H9 (cell line): ENCODE results near the gene COL4A1. TPM values are rescaled to one million over a fixed set of nuclear protein-coding genes. Genes with fewer than 3 reads are reported as not detected.

Source experiments
- DNase-seq: peaks from one replicate; pipeline ENCODE4 v3.0.0-alpha.2; 2017
- H2AFZ ChIP-seq: one replicate; pipeline ENCODE4 v1.6.1; 2013; ENCODE audit warnings: mild to moderate bottlenecking, low read length, control low read depth, moderate library complexity
- H2AK5ac ChIP-seq: 2 replicates; pipeline ENCODE4 v1.6.1; 2013; ENCODE audit warnings: low read length, control low read depth, mixed read lengths; ENCODE audit not compliant: insufficient read length
- H2BK120ac ChIP-seq: one replicate; pipeline ENCODE4 v1.6.1; 2013; ENCODE audit warnings: low read depth, mild to moderate bottlenecking, low read length, control low read depth, inconsistent platforms; ENCODE audit not compliant: poor library complexity, severe bottlenecking
- H2BK12ac ChIP-seq: 2 replicates; pipeline ENCODE4 v1.6.1; 2013; ENCODE audit warnings: low read length, control low read depth, mixed read lengths, low read depth; ENCODE audit not compliant: insufficient read length
- H2BK15ac ChIP-seq: 2 replicates; pipeline ENCODE4 v1.6.1; 2013; ENCODE audit warnings: low read depth, low read length, control low read depth
- H2BK20ac ChIP-seq: one replicate; pipeline ENCODE4 v1.6.1; 2013; ENCODE audit warnings: low read depth, mild to moderate bottlenecking, low read length, control low read depth, inconsistent platforms; ENCODE audit not compliant: poor library complexity, severe bottlenecking
- H2BK5ac ChIP-seq: 2 replicates; pipeline ENCODE4 v1.6.1; 2013; ENCODE audit warnings: low read length, control low read depth, mixed read lengths; ENCODE audit not compliant: insufficient read length
- H3K14ac ChIP-seq: 2 replicates; pipeline ENCODE4 v1.6.1; 2013; ENCODE audit warnings: low read length, control low read depth; ENCODE audit not compliant: insufficient read depth
- H3K18ac ChIP-seq: 2 replicates; pipeline ENCODE4 v1.6.1; 2013; ENCODE audit warnings: low read depth, mild to moderate bottlenecking, mixed read lengths, low read length, control low read depth; ENCODE audit not compliant: insufficient read length
- H3K23ac ChIP-seq: 2 replicates; pipeline ENCODE4 v1.6.1; 2013; ENCODE audit warnings: low read length, control low read depth, mixed read lengths, low read depth; ENCODE audit not compliant: insufficient read length
- H3K23me2 ChIP-seq: 2 replicates; pipeline ENCODE4 v1.6.1; 2013; ENCODE audit warnings: low read depth, mild to moderate bottlenecking, mixed read lengths, low read length, control low read depth; ENCODE audit not compliant: insufficient read length, poor library complexity, severe bottlenecking
- H3K27ac ChIP-seq: 2 replicates; pipeline ENCODE4 v1.5.1; 2013; ENCODE audit warnings: low read length, control low read depth, mixed read lengths, low read depth; ENCODE audit not compliant: insufficient read length
- H3K27me3 ChIP-seq: 2 replicates; pipeline ENCODE4 v1.6.1; 2013; ENCODE audit warnings: low read length, control low read depth, inconsistent platforms; ENCODE audit not compliant: insufficient read depth
- H3K4ac ChIP-seq: 2 replicates; pipeline ENCODE4 v1.6.1; 2013; ENCODE audit warnings: low read depth, mild to moderate bottlenecking, control low read depth, inconsistent platforms, low read length, moderate library complexity
- H3K4me1 ChIP-seq: 2 replicates; pipeline ENCODE4 v1.6.1; 2013; ENCODE audit warnings: low read length, control low read depth, inconsistent platforms; ENCODE audit not compliant: insufficient read depth
- H3K4me2 ChIP-seq: 2 replicates; pipeline ENCODE4 v1.6.1; 2013; ENCODE audit warnings: low read length, control low read depth, mixed read lengths; ENCODE audit not compliant: insufficient read length, insufficient read depth
- H3K56ac ChIP-seq: 2 replicates; pipeline ENCODE4 v1.6.1; 2013; ENCODE audit warnings: low read depth, mild to moderate bottlenecking, mixed read lengths, low read length, control low read depth; ENCODE audit not compliant: insufficient read length
- H3K79me1 ChIP-seq: 2 replicates; pipeline ENCODE4 v1.6.1; 2013; ENCODE audit warnings: low read depth, mild to moderate bottlenecking, moderate library complexity, low read length, control low read depth, inconsistent platforms; ENCODE audit not compliant: insufficient read depth, poor library complexity, severe bottlenecking
- H3K79me2 ChIP-seq: 2 replicates; pipeline ENCODE4 v1.6.1; 2013; ENCODE audit warnings: low read length, control low read depth, inconsistent platforms; ENCODE audit not compliant: insufficient read depth
- H3K9ac ChIP-seq: 2 replicates; pipeline ENCODE4 v1.6.1; 2013; ENCODE audit warnings: low read length, control low read depth, mixed read lengths; ENCODE audit not compliant: insufficient read length; ENCODE audit errors: extremely low read depth
- H3K9me3 ChIP-seq: one replicate; pipeline ENCODE4 v1.6.1; 2013; ENCODE audit warnings: low read depth, low read length, inconsistent platforms; ENCODE audit not compliant: control insufficient read depth
- H3T11ph ChIP-seq: one replicate; pipeline ENCODE4 v1.6.1; 2013; ENCODE audit warnings: mild to moderate bottlenecking, low read length, control low read depth, inconsistent platforms
- H4K20me1 ChIP-seq: one replicate; pipeline ENCODE4 v1.6.1; 2013; ENCODE audit not compliant: control insufficient read depth, insufficient read length, insufficient read depth
- H4K5ac ChIP-seq: 2 replicates; pipeline ENCODE4 v1.6.1; 2013; ENCODE audit warnings: low read depth, mild to moderate bottlenecking, mixed read lengths, low read length, control low read depth; ENCODE audit not compliant: insufficient read length
- H4K8ac ChIP-seq: replicated peaks from 2 replicates; pipeline ENCODE4 v1.6.1; 2013; ENCODE audit warnings: low read length, control low read depth, mixed read lengths, low read depth; ENCODE audit not compliant: insufficient read length
- H4K91ac ChIP-seq: 2 replicates; pipeline ENCODE4 v1.6.1; 2013; ENCODE audit warnings: low read depth, mild to moderate bottlenecking, moderate library complexity, mixed read lengths, low read length, control low read depth; ENCODE audit not compliant: insufficient read length
- H3K27ac Mint-ChIP-seq, 3 experiments: 2 replicates in 2 of 3; 3 replicates in 1 of 3; pipeline ENCODE4 v1.8.0; 2020 to 2021; ENCODE audit warnings: mixed read lengths in 3 of 3, mild to moderate bottlenecking in 1 of 3, moderate library complexity in 1 of 3
- H3K27me3 Mint-ChIP-seq: 2 replicates; pipeline ENCODE4 v1.8.0; 2021; ENCODE audit warnings: low read depth, mild to moderate bottlenecking, moderate library complexity, mixed read lengths
- H3K36me3 Mint-ChIP-seq, 3 experiments: 2 replicates in 2 of 3; 3 replicates in 1 of 3; pipeline ENCODE4 v1.8.0; 2020 to 2021; ENCODE audit warnings: low read depth in 3 of 3, mixed read lengths in 3 of 3; ENCODE audit not compliant: insufficient read depth in 1 of 3
- H3K4me1 Mint-ChIP-seq, 2 experiments: 2 replicates each; pipeline ENCODE4 v1.8.0; 2020; ENCODE audit warnings: mixed read lengths in 2 of 2
- H3K4me3 Mint-ChIP-seq, 2 experiments: 2 replicates in 1 of 2; 3 replicates in 1 of 2; pipeline ENCODE4 v1.8.0; 2020 to 2021; ENCODE audit warnings: mild to moderate bottlenecking in 2 of 2, mixed read lengths in 2 of 2, moderate library complexity in 1 of 2
- H3K9me3 Mint-ChIP-seq, 2 experiments: 2 replicates in 1 of 2; 3 replicates in 1 of 2; pipeline ENCODE4 v1.8.0; 2020; ENCODE audit warnings: mild to moderate bottlenecking in 2 of 2, mixed read lengths in 2 of 2, moderate library complexity in 1 of 2
- WGBS: extraction: QIAGEN DNeasy Blood & Tissue Kit; methylation state at CpG from one replicate; pipeline ENCODE4 v1.1.7; 2013; ENCODE audit warnings: missing lambda C conversion rate, low lambda C conversion rate, mixed read lengths; ENCODE audit not compliant: insufficient read length; ENCODE audit errors: extremely low coverage; 5-methylcytosine and 5-hydroxymethylcytosine counted together
- total RNA-seq: library from RNA; stranded (reverse); gene quantifications from 2 replicates; pipeline ENCODE4 v1.2.1, GENCODE V29; 2021
- TF ChIP-seq, protein P1 (sequence below): fragments of 200-600 bp; sonication (generic); conservative IDR thresholded peaks from 3 replicates; pipeline ENCODE4 v1.8.0; 2021; ENCODE audit warnings: antibody characterized with exemption, mild to moderate bottlenecking

The COL4A1 gene
- total RNA-seq, 1 experiment from 2014 or later = 73.1 TPM

DNA sequence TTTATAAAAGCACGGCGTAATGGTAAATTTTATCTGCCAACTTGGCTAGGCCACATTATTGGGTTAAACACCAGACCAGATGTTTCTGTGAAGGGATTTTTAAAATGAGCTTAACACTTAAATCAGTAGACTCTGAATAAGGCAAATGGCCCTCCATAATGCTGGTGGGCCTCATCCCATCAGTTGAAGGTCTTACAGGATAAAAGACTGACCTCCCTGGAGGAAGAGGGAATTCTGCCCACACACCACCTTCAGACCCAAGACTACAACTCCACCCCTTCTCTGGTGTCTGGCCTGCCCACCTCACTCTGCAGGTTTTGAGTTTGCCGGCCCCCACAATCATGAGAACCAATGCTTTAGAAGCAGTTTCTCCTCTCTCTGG lies 96.4 kb downstream of the COL4A1 start:
- no peak overlapping the region for H3T11ph ChIP-seq
- TF ChIP-seq, protein P1, sequence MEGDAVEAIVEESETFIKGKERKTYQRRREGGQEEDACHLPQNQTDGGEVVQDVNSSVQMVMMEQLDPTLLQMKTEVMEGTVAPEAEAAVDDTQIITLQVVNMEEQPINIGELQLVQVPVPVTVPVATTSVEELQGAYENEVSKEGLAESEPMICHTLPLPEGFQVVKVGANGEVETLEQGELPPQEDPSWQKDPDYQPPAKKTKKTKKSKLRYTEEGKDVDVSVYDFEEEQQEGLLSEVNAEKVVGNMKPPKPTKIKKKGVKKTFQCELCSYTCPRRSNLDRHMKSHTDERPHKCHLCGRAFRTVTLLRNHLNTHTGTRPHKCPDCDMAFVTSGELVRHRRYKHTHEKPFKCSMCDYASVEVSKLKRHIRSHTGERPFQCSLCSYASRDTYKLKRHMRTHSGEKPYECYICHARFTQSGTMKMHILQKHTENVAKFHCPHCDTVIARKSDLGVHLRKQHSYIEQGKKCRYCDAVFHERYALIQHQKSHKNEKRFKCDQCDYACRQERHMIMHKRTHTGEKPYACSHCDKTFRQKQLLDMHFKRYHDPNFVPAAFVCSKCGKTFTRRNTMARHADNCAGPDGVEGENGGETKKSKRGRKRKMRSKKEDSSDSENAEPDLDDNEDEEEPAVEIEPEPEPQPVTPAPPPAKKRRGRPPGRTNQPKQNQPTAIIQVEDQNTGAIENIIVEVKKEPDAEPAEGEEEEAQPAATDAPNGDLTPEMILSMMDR = no peak
- no peak overlapping the region for H3K14ac ChIP-seq
- no peak overlapping the region for H2AFZ ChIP-seq
- no peak overlapping the region for H3K23ac ChIP-seq
- Mint-ChIP-seq H3K27me3 (no peaks in the 10 kb centered on the region), H3K4me1 (peaks cover 0 to 7% of the 10 kb centered on the region in 2 experiments; a peak in 2 of 4 replicates), H3K36me3 (peaks cover 0 to 23% (median 5%) of the 10 kb centered on the region in 3 experiments; a peak in 5 of 7 replicates), H3K4me3 (no peak overlapping the region), H3K27ac (no peak overlapping the region; a peak in 1 of 7 replicates), H3K9me3 (no peaks in the 10 kb centered on the region)
- no peak overlapping the region for H2BK5ac ChIP-seq
- H2BK20ac ChIP-seq = no peak overlapping the region
- H3K79me2 ChIP-seq = no peaks in the 10 kb centered on the region
- no peak overlapping the region for H2BK15ac ChIP-seq
- H3K4me2 ChIP-seq = no peak overlapping the region
- no peak overlapping the region for H2AK5ac ChIP-seq
- H3K4ac ChIP-seq = no peak overlapping the region
- H4K91ac ChIP-seq = no peak overlapping the region
- H4K20me1 ChIP-seq = no peaks in the 10 kb centered on the region
- no peak overlapping the region for H3K27ac ChIP-seq
- DNase-seq = no peak
- H3K79me1 ChIP-seq = no peaks in the 10 kb centered on the region
- no peak overlapping the region for H3K18ac ChIP-seq
- H4K8ac ChIP-seq = no peak overlapping the region
- H2BK12ac ChIP-seq = no peak overlapping the region
- H3K56ac ChIP-seq = no peak overlapping the region
- H3K9me3 ChIP-seq = no peaks in the 10 kb centered on the region
- H3K23me2 ChIP-seq = no peaks in the 10 kb centered on the region
- H4K5ac ChIP-seq = no peak overlapping the region
- no peaks in the 10 kb centered on the region; the same call in 1 of the 2 replicates for H3K4me1 ChIP-seq
- H3K9ac ChIP-seq = no peak overlapping the region
- H2BK120ac ChIP-seq = no peak overlapping the region
- H3K27me3 ChIP-seq = no peaks in the 10 kb centered on the region
- WGBS = no CpG with 5 or more reads among the region's 3 CpGs
